Activated naive CD4-positive, alpha-beta T cell treated with anti-CD3 and anti-CD28 coated beads, Interleukin-2, amount 50 U/mL, for 24 hours (primary cell): ENCODE results near the gene SAC3D1.

Experiments
- H3K27ac Mint-ChIP-seq: one replicate; pipeline ENCODE4 v1.8.0; 2021; ENCODE audit warnings: mild to moderate bottlenecking, mixed read lengths
- H3K27me3 Mint-ChIP-seq: one replicate; pipeline ENCODE4 v1.8.0; 2021; ENCODE audit warnings: mixed read lengths
- H3K36me3 Mint-ChIP-seq: one replicate; pipeline ENCODE4 v1.8.0; 2021; ENCODE audit warnings: mixed read lengths
- H3K4me1 Mint-ChIP-seq: one replicate; pipeline ENCODE4 v1.8.0; 2021; ENCODE audit warnings: mixed read lengths
- H3K4me3 Mint-ChIP-seq: one replicate; pipeline ENCODE4 v1.8.0; 2021; ENCODE audit warnings: mild to moderate bottlenecking, mixed read lengths
- H3K9me3 Mint-ChIP-seq: one replicate; pipeline ENCODE4 v1.8.0; 2021; ENCODE audit warnings: mixed read lengths

SAC3D1 gene

GRCh38 chr11:65065851-65066250 lies 24.8 kb downstream of the SAC3D1 start:
- Mint-ChIP-seq H3K4me3 (no peak overlapping the region), H3K9me3 (no peaks in the 10 kb centered on the region), H3K27me3 (no peaks in the 10 kb centered on the region), H3K27ac (no peak overlapping the region), H3K4me1 (no peaks in the 10 kb centered on the region), H3K36me3 (no peaks in the 10 kb centered on the region)

- H3K27ac Mint-ChIP-seq: no peak overlapping the region
- H3K4me1 Mint-ChIP-seq: no peaks in the 10 kb centered on the region
- no peak overlapping the region for H3K4me3 Mint-ChIP-seq
- no peaks in the 10 kb centered on the region for H3K36me3 Mint-ChIP-seq
- H3K9me3 Mint-ChIP-seq: no peaks in the 10 kb centered on the region
- no peaks in the 10 kb centered on the region for H3K27me3 Mint-ChIP-seq
Measured at GRCh38 chr11:65066315-65066714, 25.3 kb downstream of the SAC3D1 start.

- no peak overlapping the region for H3K4me3 Mint-ChIP-seq
- H3K27me3 Mint-ChIP-seq: no peaks in the 10 kb centered on the region
- no peaks in the 10 kb centered on the region for H3K36me3 Mint-ChIP-seq
- H3K27ac Mint-ChIP-seq: no peak overlapping the region
- no peaks in the 10 kb centered on the region for H3K9me3 Mint-ChIP-seq
- H3K4me1 Mint-ChIP-seq: no peaks in the 10 kb centered on the region
Measured at GRCh38 chr11:65066805-65067291, 25.8 kb downstream of the SAC3D1 start.

- Mint-ChIP-seq H3K27ac (peak overlapping the region; percentile 35), H3K36me3 (no peaks in the 10 kb centered on the region), H3K4me3 (no peak overlapping the region), H3K4me1 (no peaks in the 10 kb centered on the region), H3K9me3 (no peaks in the 10 kb centered on the region), H3K27me3 (no peaks in the 10 kb centered on the region)
Measured at GRCh38 chr11:65067446-65067845, 26.4 kb downstream of the SAC3D1 start.

- Mint-ChIP-seq H3K4me3 (no peak overlapping the region), H3K36me3 (no peaks in the 10 kb centered on the region), H3K27me3 (no peaks in the 10 kb centered on the region), H3K27ac (no peak overlapping the region), H3K9me3 (no peaks in the 10 kb centered on the region), H3K4me1 (no peaks in the 10 kb centered on the region)
Measured at GRCh38 chr11:65069217-65069616, 28.2 kb downstream of the SAC3D1 start.

GRCh38 chr11:65071907-65072630 lies 31.1 kb downstream of the SAC3D1 start:
- H3K27me3 Mint-ChIP-seq: no peaks in the 10 kb centered on the region
- H3K4me1 Mint-ChIP-seq: no peaks in the 10 kb centered on the region
- H3K4me3 Mint-ChIP-seq: no peak overlapping the region
- H3K36me3 Mint-ChIP-seq: no peaks in the 10 kb centered on the region
- no peak overlapping the region for H3K27ac Mint-ChIP-seq
- H3K9me3 Mint-ChIP-seq: no peaks in the 10 kb centered on the region

- Mint-ChIP-seq H3K27me3 (no peaks in the 10 kb centered on the region), H3K4me3 (no peak overlapping the region), H3K36me3 (no peaks in the 10 kb centered on the region), H3K4me1 (no peaks in the 10 kb centered on the region), H3K27ac (no peak overlapping the region), H3K9me3 (no peaks in the 10 kb centered on the region)
Measured at GRCh38 chr11:65072631-65072966, 31.6 kb downstream of the SAC3D1 start.

- no peak overlapping the region for H3K27ac Mint-ChIP-seq
- H3K4me3 Mint-ChIP-seq: no peak overlapping the region
- no peaks in the 10 kb centered on the region for H3K36me3 Mint-ChIP-seq
- no peaks in the 10 kb centered on the region for H3K9me3 Mint-ChIP-seq
- H3K4me1 Mint-ChIP-seq: peaks cover 9% of the 10 kb centered on the region
- no peaks in the 10 kb centered on the region for H3K27me3 Mint-ChIP-seq
Measured at GRCh38 chr11:65077451-65077850, 36.4 kb downstream of the SAC3D1 start.

GRCh38 chr11:65078151-65078550 lies 37.1 kb downstream of the SAC3D1 start:
- Mint-ChIP-seq H3K4me1 (peaks cover 9% of the 10 kb centered on the region), H3K27ac (no peak overlapping the region)

GRCh38 chr11:65078786-65079342 lies 37.9 kb downstream of the SAC3D1 start:
- H3K27ac Mint-ChIP-seq: no peak overlapping the region
- H3K36me3 Mint-ChIP-seq: no peaks in the 10 kb centered on the region
- no peaks in the 10 kb centered on the region for H3K27me3 Mint-ChIP-seq
- H3K9me3 Mint-ChIP-seq: no peaks in the 10 kb centered on the region
- no peak overlapping the region for H3K4me3 Mint-ChIP-seq
- H3K4me1 Mint-ChIP-seq: peaks cover 13% of the 10 kb centered on the region

More at GRCh38 chr11:65078151-65078550, 37.1 kb downstream of the SAC3D1 start:
- Mint-ChIP-seq H3K27me3 (no peaks in the 10 kb centered on the region), H3K36me3 (no peaks in the 10 kb centered on the region), H3K9me3 (no peaks in the 10 kb centered on the region), H3K4me3 (no peak overlapping the region)

- Mint-ChIP-seq H3K36me3 (peaks cover 1% of the 10 kb centered on the region), H3K4me3 (peak overlapping the region; percentile 95), H3K9me3 (no peaks in the 10 kb centered on the region), H3K4me1 (peaks cover 21% of the 10 kb centered on the region), H3K27me3 (no peaks in the 10 kb centered on the region), H3K27ac (peak overlapping the region; percentile 98)
Measured at GRCh38 chr11:65083134-65083833, 42.3 kb downstream of the SAC3D1 start.

- H3K9me3 Mint-ChIP-seq: no peaks in the 10 kb centered on the region
- peaks cover 15% of the 10 kb centered on the region for H3K4me1 Mint-ChIP-seq
- peak within 1 kb of the TSS; percentile 95 for H3K4me3 Mint-ChIP-seq
- H3K27ac Mint-ChIP-seq: peak within 1 kb of the TSS; percentile 98
- peaks cover 4% of the 10 kb centered on the region for H3K36me3 Mint-ChIP-seq
- no peaks in the 10 kb centered on the region for H3K27me3 Mint-ChIP-seq
Measured at GRCh38 chr11:65083834-65084597, 43.0 kb downstream of the SAC3D1 start, which contains the start of the genes CDCA5 and ZFPL1. Gene CDCA5, minus strand, starts transcription at chr11:65084040. Its CDS starts 62 bp downstream, at chr11:65083978. Gene ZFPL1, plus strand, starts transcription at chr11:65084222. Its CDS starts 477 bp downstream, at chr11:65084699.

GRCh38 chr11:65084598-65085375 lies 43.8 kb downstream of the SAC3D1 start:
- Mint-ChIP-seq H3K27ac (peak overlapping the region; percentile 98), H3K4me1 (peaks cover 15% of the 10 kb centered on the region), H3K9me3 (no peaks in the 10 kb centered on the region), H3K27me3 (no peaks in the 10 kb centered on the region), H3K36me3 (peaks cover 4% of the 10 kb centered on the region), H3K4me3 (peak overlapping the region; percentile 95)

GRCh38 chr11:65085446-65085845 lies 44.4 kb downstream of the SAC3D1 start:
- H3K27me3 Mint-ChIP-seq: no peaks in the 10 kb centered on the region
- H3K36me3 Mint-ChIP-seq: peaks cover 4% of the 10 kb centered on the region
- H3K4me1 Mint-ChIP-seq: peaks cover 15% of the 10 kb centered on the region
- peak overlapping the region; percentile 95 for H3K4me3 Mint-ChIP-seq
- no peaks in the 10 kb centered on the region for H3K9me3 Mint-ChIP-seq
- peak overlapping the region; percentile 3 for H3K27ac Mint-ChIP-seq

GRCh38 chr11:65086809-65087208 lies 45.8 kb downstream of the SAC3D1 start:
- Mint-ChIP-seq H3K9me3 (no peaks in the 10 kb centered on the region), H3K4me1 (peaks cover 15% of the 10 kb centered on the region), H3K27me3 (no peaks in the 10 kb centered on the region), H3K27ac (peak overlapping the region; percentile 51), H3K4me3 (no peak overlapping the region), H3K36me3 (peaks cover 4% of the 10 kb centered on the region)
